ENCODE results near the gene ATAD3A.
A peak's percentile ranks its signal among the peaks of the same experiment; 100 is the strongest.
"Not testable (repeated sequence)": the region's sequence is repeated elsewhere in the genome, so short reads cannot be mapped to it uniquely, and the experiment has no call there.

ATAD3A gene

DNA sequence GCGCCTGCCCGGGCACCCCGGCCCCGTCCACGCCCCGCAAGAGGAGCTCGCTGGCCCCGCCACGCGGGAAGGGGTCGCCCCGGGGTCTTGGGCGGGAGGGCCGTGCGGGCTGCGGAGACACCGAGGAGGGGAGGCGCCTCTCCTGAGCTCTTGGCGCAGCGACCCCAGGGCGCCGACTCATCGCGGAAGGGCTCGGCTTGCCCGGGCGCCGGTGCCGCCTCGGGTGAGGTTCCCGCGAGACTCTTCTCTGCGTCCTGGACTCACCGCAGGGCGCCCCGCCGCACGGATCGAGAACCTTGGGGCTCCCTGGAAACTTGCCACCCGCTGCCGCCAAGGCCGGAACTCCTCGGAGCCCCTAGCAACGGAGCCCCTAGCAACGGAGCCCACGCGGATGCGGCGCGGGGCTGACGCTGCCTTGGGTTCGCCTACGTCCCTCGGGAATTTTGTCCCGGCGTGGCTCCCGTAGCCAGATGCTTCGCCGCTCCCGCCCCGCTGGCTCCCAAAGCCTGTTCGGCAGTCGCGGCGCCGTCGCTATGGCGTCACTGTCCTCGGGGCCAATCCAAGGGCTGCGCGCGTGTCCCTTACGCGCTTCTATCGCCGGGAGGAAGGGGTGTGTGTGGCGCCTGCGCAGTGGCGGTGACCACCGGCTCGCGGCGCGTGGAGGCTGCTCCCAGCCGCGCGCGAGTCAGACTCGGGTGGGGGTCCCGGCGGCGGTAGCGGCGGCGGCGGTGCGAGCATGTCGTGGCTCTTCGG lies at the start of gene ATAD3A:
Gene ATAD3A (plus strand): TSS at position 630 of the 753 bp plus-strand sequence. CDS start 107 bp downstream, at position 737.
- DNase-seq, result peak; percentile 95

DNA sequence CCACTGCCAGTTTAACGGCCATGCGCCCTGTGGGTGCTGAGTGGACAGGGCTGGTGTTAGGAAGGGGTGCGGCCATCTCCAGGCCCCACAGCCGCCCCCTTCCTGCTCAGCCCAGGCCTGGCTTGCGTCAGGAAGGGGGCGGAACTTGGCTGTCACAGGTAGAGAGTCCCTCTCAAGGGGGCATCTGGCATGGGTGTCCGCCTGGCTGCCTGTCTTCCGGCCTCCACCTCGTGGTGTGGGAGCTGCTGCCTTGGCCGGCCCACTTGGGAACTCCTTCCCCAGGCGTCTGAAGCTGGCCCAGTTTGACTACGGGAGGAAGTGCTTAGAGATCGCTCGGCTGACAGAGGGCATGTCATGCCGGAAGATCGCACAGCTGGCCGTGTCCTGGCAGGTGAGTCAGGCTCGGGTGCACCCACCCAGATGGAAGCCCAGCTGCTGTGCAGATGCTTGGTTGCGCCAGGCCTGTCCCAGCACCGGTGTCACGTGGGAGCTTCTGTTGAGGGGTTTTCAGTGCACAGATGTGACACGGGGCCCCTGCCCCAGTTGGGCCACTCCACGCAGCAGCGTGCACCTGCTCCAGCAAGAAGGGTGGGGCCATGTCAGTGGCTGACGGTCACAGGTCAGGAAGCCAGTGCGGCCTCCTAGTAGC lies 49.5 kb upstream of the ATAD3A start:
- DNase-seq, result no peak

DNA sequence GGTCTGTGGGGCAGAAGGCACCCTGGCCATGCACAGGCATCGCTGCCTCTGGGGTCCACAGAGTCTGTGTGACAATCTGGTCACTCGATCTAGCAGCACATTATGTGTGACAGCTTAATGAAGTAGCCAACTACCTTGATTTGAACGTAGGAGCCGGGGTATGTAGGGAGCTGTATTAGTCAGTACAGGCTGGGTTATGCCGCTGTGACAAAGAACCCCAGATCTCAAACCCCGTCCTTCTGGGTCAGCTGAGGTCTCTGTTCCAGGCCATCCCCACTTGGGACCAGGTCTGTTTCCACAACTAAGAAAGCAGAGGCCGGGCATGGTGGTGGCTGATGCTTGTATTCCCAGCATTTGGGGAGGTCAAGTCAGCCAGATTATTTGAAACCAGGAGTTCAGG lies 48.6 kb upstream of the ATAD3A start:
- DNase-seq, result no peak

DNA sequence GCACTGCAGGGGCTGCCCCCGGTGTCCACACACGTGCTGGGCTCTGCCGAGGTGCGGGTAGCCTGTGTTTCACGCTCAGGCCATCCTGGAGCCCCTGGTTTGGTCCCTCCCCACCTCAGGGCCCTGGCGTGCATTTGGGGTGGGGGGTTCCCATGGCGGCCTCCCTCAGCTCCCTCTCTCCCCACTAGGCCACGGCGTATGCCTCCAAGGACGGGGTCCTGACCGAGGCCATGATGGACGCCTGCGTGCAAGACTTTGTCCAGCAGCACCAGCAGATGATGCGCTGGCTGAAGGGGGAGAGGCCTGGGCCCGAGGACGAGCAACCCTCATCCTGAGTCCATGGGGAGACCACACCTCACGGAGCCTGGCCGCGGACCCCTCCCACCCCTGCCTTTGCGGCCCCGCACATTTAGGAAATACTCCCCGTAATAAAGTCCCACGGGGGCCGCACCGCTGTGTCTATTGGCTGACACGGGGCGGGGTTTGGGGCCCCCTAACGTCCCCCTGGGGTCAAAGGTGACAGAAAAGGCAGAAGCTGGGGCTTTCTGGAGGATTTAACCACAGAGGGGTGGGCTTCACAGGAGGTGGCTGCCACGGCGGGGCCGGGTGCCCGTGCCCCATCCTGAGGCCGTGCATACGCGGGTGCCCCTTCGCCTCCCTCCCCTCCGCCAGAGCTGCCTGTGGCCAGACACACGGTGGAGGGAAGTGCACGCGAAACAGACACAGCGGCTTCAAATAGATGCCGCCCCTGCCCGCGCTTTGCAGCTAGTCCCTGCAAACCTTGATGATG lies 43.6 kb upstream of the ATAD3A start:
- not testable (repeated sequence) for DNase-seq

DNA sequence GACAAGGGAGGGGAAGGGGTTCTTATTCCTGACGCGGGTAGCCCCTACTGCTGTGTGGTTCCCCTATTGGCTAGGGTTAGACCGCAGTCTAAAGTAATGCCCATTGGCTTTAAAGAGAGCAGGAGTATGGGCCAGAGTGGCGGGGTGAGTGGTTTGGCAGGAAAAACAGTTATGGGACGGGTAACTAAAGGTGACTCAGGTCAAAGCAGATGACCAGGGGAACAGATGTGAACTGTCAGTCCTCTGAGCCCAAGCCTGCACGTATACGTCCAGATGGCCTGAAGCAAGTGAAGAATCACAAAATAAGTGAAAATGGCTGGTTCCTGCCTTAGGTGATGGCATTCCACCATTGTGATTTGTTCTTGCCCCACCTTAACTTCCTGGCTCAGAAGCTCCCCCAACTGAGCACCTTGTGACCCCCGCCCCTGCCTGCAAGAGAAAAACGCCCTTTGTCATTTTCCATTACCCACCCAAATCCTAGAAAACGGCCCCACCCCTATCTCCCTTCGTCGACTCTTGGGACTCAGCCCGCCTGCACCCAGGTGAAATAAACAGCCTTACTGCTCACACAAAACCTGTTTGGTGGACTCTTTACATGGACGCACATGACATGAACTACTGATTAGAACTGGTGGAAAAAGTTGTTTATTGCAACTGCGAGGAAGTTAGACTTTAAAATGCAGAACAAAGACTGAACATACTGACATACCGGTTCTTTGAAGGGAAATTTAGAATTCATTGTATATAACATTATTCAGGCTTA lies 41.2 kb upstream of the ATAD3A start:
- DNase-seq, result no peak

GRCh38 chr1:1471389-1472052 lies 40.4 kb upstream of the ATAD3A start, which contains the start of gene ATAD3B:
Gene ATAD3B, plus strand, starts transcription at chr1:1471765. Its CDS starts 120 bp downstream, at chr1:1471885.
- peak; percentile 85 for DNase-seq

GRCh38 chr1:1472053-1472876 lies 39.7 kb upstream of the ATAD3A start:
- not testable (repeated sequence) for DNase-seq

DNA sequence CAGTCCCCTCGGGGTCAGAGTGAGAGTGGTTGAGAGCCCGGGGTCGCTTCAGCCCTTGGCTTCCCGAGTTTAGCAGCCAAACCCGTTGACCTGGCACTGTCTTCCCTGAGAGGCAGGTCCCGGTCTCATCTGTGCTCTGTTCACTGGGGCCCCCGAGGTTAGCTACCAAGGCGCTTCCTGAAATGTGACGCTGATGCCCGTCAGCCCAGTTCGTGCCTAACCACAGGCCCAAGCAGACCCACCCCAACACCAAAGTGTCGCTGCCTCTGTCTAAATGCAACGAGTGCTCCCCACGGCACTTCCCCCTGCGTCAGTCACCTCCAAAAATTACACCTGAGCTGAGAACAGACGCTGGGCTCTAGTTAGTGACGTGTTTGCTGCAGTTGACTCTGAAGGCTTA lies 36.0 kb upstream of the ATAD3A start:
- not testable (repeated sequence) for DNase-seq

DNA sequence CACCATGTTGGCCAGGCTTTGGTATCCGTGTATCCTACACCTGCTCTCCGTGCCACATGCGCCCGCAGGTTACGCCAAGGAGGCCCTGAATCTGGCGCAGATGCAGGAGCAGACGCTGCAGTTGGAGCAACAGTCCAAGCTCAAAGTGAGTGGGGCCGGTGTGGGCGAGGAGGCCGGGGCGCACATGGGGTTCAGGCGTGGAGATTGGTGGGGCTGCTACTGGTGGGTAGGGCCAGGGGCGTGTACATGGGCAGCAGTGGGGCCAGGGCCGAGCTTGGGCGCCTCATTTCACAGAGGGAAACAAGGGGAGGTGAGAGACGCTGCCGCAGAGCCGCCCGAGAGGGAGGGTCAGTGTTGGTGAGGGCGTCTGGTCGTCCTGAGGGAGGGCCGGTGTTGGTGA lies 34.8 kb upstream of the ATAD3A start:
- no peak for DNase-seq

DNA sequence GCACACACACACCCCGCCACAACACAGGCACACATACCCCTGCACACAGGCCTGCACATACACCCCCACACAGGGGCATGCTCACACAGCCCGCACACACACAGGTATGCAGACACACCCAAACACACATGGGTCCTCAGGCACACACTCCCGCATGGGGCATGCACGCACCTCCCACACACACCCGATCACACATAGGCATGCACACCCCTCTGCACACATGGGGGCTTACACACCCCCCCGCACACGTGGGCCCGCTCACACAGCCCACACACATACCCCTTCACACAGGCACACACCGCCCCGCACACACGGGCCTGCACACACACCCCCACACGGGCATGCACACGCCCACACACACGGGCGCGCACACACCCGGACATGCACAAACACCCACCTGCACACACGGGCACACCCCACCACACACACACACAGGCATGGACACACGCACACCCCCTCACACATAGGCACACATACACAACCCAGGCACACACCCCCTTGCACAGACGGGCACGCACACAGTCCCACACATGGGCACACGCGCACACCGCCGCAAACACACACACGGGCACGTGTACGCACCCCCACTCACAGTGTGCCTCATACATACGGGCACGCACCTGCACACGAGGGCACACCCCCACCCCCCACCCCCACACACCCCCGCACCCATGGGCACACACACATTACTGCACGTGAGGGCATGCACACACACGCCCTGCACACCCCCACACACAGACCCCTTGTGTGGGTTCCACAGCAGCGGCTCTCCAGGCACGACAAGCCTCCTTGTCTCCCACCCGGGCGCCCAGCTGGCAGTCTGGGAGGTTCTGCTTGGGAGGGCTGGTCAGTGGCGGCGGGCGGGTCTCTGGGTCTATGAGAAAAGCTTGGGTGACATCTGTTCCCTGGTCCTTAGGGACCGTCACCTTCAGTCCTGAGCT lies 32.1 kb upstream of the ATAD3A start:
- DNase-seq, result no peak

GRCh38 chr1:1480488-1480867 lies 31.5 kb upstream of the ATAD3A start:
- DNase-seq, result not testable (repeated sequence)

DNA sequence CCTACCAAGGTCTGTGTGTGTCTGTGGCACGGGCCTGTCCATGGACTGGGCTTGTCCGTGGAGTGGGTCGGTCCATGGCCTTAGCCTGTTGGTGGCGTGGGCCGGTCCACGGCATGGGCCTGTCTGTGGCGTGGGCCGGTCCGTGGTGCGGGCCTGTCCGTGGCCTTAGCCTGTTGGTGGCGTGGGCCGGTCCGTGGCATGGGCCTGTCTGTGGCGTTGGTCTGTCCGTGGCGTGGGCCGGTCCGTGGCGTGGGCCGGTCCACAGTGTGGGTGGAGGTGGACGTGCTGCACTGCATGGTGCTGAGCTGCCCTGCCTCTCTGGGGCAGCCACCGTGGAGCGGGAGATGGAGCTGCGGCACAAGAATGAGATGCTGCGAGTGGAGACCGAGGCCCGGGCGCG lies 30.2 kb upstream of the ATAD3A start:
- not testable (repeated sequence) for DNase-seq

- DNase-seq, result no peak
Observed at GRCh38 chr1:1482856-1483255, 29.1 kb upstream of the ATAD3A start.

- no peak for DNase-seq
Observed at GRCh38 chr1:1483714-1484113, 28.2 kb upstream of the ATAD3A start.

DNA sequence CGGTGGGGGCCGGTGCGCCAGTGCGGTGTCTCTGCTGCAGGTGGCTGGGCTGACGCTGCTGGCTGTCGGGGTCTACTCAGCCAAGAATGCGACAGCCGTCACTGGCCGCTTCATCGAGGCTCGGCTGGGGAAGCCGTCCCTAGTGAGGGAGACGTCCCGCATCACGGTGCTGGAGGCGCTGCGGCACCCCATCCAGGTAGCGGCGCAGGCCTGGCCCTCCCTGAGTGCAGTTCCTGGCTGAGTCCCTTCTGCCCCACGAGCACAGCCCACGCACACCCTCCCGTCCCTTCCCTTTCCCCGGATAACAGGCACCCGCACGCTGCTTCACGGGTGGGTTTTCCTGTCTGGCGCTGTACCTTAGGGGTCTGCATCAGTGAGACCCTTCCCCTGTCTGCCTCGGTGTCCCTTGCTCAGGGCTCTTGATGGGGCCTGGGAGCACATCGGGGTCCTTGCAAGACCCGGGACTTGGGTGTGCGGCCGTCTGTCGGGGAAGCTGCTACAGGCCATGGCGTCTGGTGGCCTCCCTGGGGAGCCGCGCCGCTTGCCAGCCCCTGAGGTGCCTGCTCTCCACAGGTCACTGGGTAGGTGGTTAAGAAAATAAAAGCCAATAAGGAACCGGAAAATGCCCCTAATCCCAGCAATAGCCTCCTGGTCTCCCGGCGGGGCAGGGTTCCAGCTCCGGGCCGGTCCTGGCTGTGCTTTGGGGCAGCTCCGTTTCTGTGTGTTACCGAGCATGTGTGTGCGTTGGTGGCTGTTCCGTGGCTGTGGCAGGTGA lies 26.8 kb upstream of the ATAD3A start:
- DNase-seq, result not testable (repeated sequence)

GRCh38 chr1:1485755-1486317 lies 26.1 kb upstream of the ATAD3A start:
- not testable (repeated sequence) for DNase-seq

DNA sequence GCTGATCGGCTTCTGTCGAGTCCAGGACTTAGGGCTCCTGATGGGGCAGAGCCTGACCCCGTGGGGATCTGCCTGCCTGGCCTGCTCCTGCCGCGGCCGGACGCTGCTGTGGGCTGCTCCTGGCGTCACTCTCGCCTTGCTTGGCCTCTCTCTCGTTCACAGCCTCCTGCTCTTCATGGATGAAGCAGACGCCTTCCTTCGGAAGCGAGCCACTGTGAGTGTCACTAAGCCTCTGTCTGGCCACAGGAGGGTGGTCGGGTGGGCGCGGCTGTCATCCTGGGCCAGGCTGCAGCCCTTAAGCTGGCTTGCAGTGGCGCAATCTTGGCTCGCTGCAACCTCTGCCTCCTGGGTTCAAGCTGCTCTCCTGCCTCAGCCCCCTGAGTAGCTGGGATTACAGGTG lies 24.3 kb upstream of the ATAD3A start:
- no peak for DNase-seq

- DNase-seq, result no peak
Observed at GRCh38 chr1:1489231-1489630, 22.7 kb upstream of the ATAD3A start.

DNA sequence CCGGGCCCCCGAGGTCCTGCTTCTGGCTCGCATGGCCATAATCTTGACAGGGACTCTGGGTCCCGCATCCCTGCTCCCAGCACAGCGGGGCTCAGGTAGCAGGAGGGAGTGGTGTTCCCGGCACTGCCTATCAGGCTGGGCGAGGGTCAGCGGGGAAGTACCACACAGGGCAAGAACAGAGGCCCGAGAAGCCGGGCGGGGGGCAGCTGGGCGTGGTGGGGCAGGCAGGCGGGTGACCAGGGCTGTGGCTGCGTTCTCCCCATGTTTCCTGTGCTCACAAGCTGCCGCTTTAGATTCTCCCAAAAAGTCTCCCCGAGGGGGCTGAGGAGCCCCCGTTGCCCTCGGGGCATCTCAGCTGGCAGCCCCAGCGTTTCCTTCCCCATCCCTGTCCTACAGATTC lies 22.1 kb upstream of the ATAD3A start:
- no peak for DNase-seq

Data from activated CD4-positive, alpha-beta T cell treated with anti-CD3 and anti-CD28 coated beads for 1 hour (primary cell).